IPS-18c (cell line): Measurements from ENCODE around the gene CNIH3.

ENCODE experiments used
- H3K4me3 ChIP-seq: 2 replicates; pipeline ENCODE4 v1.7.0; 2013; ENCODE audit warnings: low read depth, mild to moderate bottlenecking, low read length, moderate library complexity; ENCODE audit not compliant: insufficient read depth
- H3K9me3 ChIP-seq: one replicate; pipeline ENCODE4 v1.6.1; 2013; ENCODE audit warnings: mild to moderate bottlenecking, low read length, moderate library complexity; ENCODE audit not compliant: control insufficient read depth, insufficient read depth

CNIH3 gene

GRCh38 chr1:224785622-224786021 lies 169.5 kb downstream of the CNIH3 start:
- no peak overlapping the region for H3K4me3 ChIP-seq
- no peaks in the 10 kb centered on the region for H3K9me3 ChIP-seq

GRCh38 chr1:224786533-224787250 lies 170.6 kb downstream of the CNIH3 start:
- Histone ChIP-seq H3K9me3 (no peaks in the 10 kb centered on the region), H3K4me3 (no peak overlapping the region)

DNA sequence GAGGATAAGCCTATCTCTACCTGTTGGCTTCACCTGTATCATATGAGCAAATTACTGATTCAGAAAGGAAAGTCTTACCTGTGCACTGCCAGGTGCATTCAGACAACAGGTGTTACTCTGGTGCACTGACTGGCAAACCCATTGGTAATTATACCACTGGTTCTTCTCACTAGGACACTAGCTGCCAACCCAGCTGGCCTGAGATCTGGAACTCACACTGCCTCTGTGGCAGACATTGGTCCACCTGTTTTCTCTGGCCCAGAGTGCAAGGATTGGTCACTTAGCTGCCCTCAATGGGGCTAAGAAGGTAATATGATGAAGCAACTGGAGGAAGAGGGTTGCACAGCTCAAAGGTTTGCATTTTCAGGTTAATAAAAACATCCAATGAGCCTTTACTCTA lies 173.2 kb downstream of the CNIH3 start:
- no peaks in the 10 kb centered on the region for H3K9me3 ChIP-seq

More for the DNA sequence above, 173.2 kb downstream of the CNIH3 start:
- no peak overlapping the region for H3K4me3 ChIP-seq
